IMR-90 (cell line): Measurements from ENCODE around the gene TICAM2. TPM values are rescaled to one million over a fixed set of nuclear protein-coding genes. Genes with fewer than 3 reads are reported as not detected.

ENCODE experiments used
- ATAC-seq: fragments of 200-7000 bp; cut with Tn5 transposase; 2 replicates; pipeline ENCODE4 v1.9.1; 2020; ENCODE audit warnings: low read depth, mild to moderate bottlenecking, moderate library complexity
- BruUV-seq: library from RNA; stranded (reverse); fragments of 400-500 nt; replicated peaks from 2 replicates; lab custom pipeline; 2021; lab: Mats Ljungman, UMichigan
- CTCF ChIA-PET: fragments of 300-600 bp; formaldehyde crosslinking; extraction: SDS; loops from one replicate; lab custom pipeline; 2021; ENCODE audit warnings: antibody characterized with exemption; lab: Yijun Ruan, JAX
- POLR2A ChIA-PET: fragments of 300-600 bp; sonication (Branson Sonifier 250); formaldehyde crosslinking; loops from one replicate; lab custom pipeline; 2022; ENCODE audit warnings: antibody characterized with exemption; ENCODE audit not compliant: unreplicated experiment; lab: Charles Lee
- DNase-seq: peaks from one replicate; pipeline ENCODE4 v3.0.0; 2013
- H2AFZ ChIP-seq: replicated peaks from 2 replicates; pipeline ENCODE3; 2013; ENCODE audit warnings: low read length, mild to moderate bottlenecking; ENCODE audit not compliant: poor library complexity
- H2AK5ac ChIP-seq: 2 replicates; pipeline ENCODE4 v1.6.1; 2013; ENCODE audit warnings: low read depth, low read length, inconsistent platforms
- H2AK9ac ChIP-seq: replicated peaks from 2 replicates; pipeline ENCODE3; 2013; ENCODE audit warnings: mild to moderate bottlenecking, low read depth, low read length, moderate library complexity; ENCODE audit not compliant: poor library complexity
- H2BK120ac ChIP-seq: 2 replicates; pipeline ENCODE4 v1.6.1; 2013; ENCODE audit warnings: low read depth, low read length, inconsistent platforms
- H2BK15ac ChIP-seq: 3 replicates; pipeline ENCODE4 v1.6.1; 2013; ENCODE audit warnings: low read depth, low read length, inconsistent platforms
- H2BK20ac ChIP-seq: 2 replicates; pipeline ENCODE4 v1.6.1; 2013; ENCODE audit warnings: low read depth, mild to moderate bottlenecking, inconsistent platforms, low read length, moderate library complexity
- H2BK5ac ChIP-seq: 2 replicates; pipeline ENCODE4 v1.6.1; 2013; ENCODE audit warnings: mild to moderate bottlenecking, low read depth, low read length, inconsistent platforms; ENCODE audit not compliant: poor library complexity, severe bottlenecking
- H3K14ac ChIP-seq: replicated peaks from 2 replicates; pipeline ENCODE4 v1.6.1; 2013; ENCODE audit warnings: low read depth, low read length, inconsistent platforms
- H3K18ac ChIP-seq: 2 replicates; pipeline ENCODE4 v1.6.1; 2013; ENCODE audit warnings: low read depth, low read length, control low read depth
- H3K23ac ChIP-seq: 2 replicates; pipeline ENCODE4 v1.6.1; 2013; ENCODE audit warnings: low read depth, low read length, inconsistent platforms
- H3K27ac ChIP-seq: 2 replicates; pipeline ENCODE4 v1.5.1; 2013; ENCODE audit warnings: mild to moderate bottlenecking, control low read depth, low read length; ENCODE audit not compliant: insufficient read depth
- H3K27me3 ChIP-seq: 2 replicates; pipeline ENCODE4 v1.6.1; 2013; ENCODE audit warnings: low read length; ENCODE audit not compliant: control insufficient read depth, insufficient read depth
- H3K36me3 ChIP-seq: 2 replicates; pipeline ENCODE4 v1.6.1; 2013; ENCODE audit warnings: low read length, mixed read lengths; ENCODE audit not compliant: control insufficient read depth, insufficient read depth
- H3K4ac ChIP-seq: 2 replicates; pipeline ENCODE4 v1.6.1; 2013; ENCODE audit warnings: low read depth, low read length, inconsistent platforms
- H3K4me1 ChIP-seq: 2 replicates; pipeline ENCODE4 v1.6.1; 2013; ENCODE audit warnings: low read length, mixed read lengths; ENCODE audit not compliant: control insufficient read depth, insufficient read depth
- H3K4me2 ChIP-seq: 2 replicates; pipeline ENCODE4 v1.6.1; 2013; ENCODE audit warnings: low read depth, mild to moderate bottlenecking, control low read depth, low read length, moderate library complexity
- H3K4me3 ChIP-seq: 2 replicates; pipeline ENCODE4 v1.5.1; 2013; ENCODE audit warnings: low read depth, mild to moderate bottlenecking, control low read depth, low read length, moderate library complexity; ENCODE audit not compliant: insufficient read depth
- H3K56ac ChIP-seq: 2 replicates; pipeline ENCODE4 v1.6.1; 2013; ENCODE audit warnings: low read length, inconsistent platforms; ENCODE audit not compliant: insufficient read depth; ENCODE audit errors: extremely low read depth
- H3K79me1 ChIP-seq, 2 experiments: 2 replicates each; pipeline ENCODE4 v1.6.1; 2013; ENCODE audit warnings: low read length in 2 of 2, inconsistent platforms in 1 of 2, low read depth in 1 of 2
- H3K9ac ChIP-seq: 2 replicates; pipeline ENCODE4 v1.6.1; 2013; ENCODE audit warnings: low read depth, low read length, control low read depth
- H3K9me1 ChIP-seq: 2 replicates; pipeline ENCODE4 v1.6.1; 2013; ENCODE audit warnings: low read length, inconsistent platforms; ENCODE audit not compliant: insufficient read depth
- H3K9me3 ChIP-seq: 2 replicates; pipeline ENCODE4 v1.6.1; 2013; ENCODE audit warnings: low read length; ENCODE audit not compliant: control insufficient read depth, insufficient read depth
- H4K20me1 ChIP-seq: 2 replicates; pipeline ENCODE4 v1.6.1; 2013; ENCODE audit warnings: low read length, inconsistent platforms; ENCODE audit not compliant: insufficient read depth
- H4K5ac ChIP-seq: 2 replicates; pipeline ENCODE4 v1.6.1; 2013; ENCODE audit warnings: mild to moderate bottlenecking, low read depth, low read length, control low read depth
- H4K8ac ChIP-seq, 2 experiments: 2 replicates each; pipeline ENCODE4 v1.6.1; 2013; ENCODE audit warnings: low read depth in 2 of 2, low read length in 2 of 2, control low read depth in 1 of 2, inconsistent platforms in 1 of 2
- H4K91ac ChIP-seq: 2 replicates; pipeline ENCODE4 v1.6.1; 2013; ENCODE audit warnings: low read depth, low read length, inconsistent platforms; ENCODE audit not compliant: insufficient read depth
- CHD1 ChIP-seq: IDR thresholded peaks from 2 replicates; pipeline ENCODE4 v1.6.1; 2012; ENCODE audit warnings: low read depth, low read length, improper control_type of control experiment
- FOS ChIP-seq: fragments of 150-350 bp; IDR thresholded peaks from 2 replicates; pipeline ENCODE4 v1.6.1; 2016; ENCODE audit warnings: low read depth, low read length
- MXI1 ChIP-seq: IDR thresholded peaks from 2 replicates; pipeline ENCODE4 v1.6.1; 2012; ENCODE audit warnings: low read depth, mild to moderate bottlenecking, low read length, moderate library complexity, borderline replicate concordance
- WGBS, 2 experiments: methylation state at CpG; one replicate each; pipeline versions ENCODE4 v1.1.5 to v1.1.7; 2013; ENCODE audit warnings: missing lambda C conversion rate in 2 of 2; ENCODE audit not compliant: insufficient read length in 1 of 2; ENCODE audit errors: extremely low coverage in 2 of 2; 5-methylcytosine and 5-hydroxymethylcytosine counted together
- dilution Hi-C: fragments of 300-500 bp; cut with HindIII; formaldehyde crosslinking; loops from one replicate; pipeline ENCODE4 v1.14.3; 2018; ENCODE audit warnings: low sequenced_read_pairs; ENCODE audit not compliant: unreplicated experiment
- in situ Hi-C: fragments of 300-500 bp; cut with MboI; formaldehyde crosslinking; loops from 3 replicates; pipeline ENCODE4 v1.14.3; 2019; ENCODE audit warnings: low sequenced_read_pairs, inconsistent platforms, mixed read lengths
- intact Hi-C: fragments of 100-400 bp; cut with micrococcal nuclease; formaldehyde crosslinking; loops from 2 replicates; pipeline ENCODE4 v1.10.0; 2022
- polyA plus RNA-seq, 3 experiments: library from polyadenylated mRNA; depleted of rRNA; stranded (reverse); fragments of >200 nt; gene quantifications; 2 replicates each; pipeline ENCODE4 v1.2.3, GENCODE V29; 2012; ENCODE audit warnings: low replicate concordance in 1 of 3
- total RNA-seq: library from RNA; depleted of rRNA; stranded (reverse); fragments of >200 nt; gene quantifications from 2 replicates; pipeline ENCODE4 v1.2.3, GENCODE V29; 2012

TICAM2 gene
- total and polyA plus RNA-seq, 2 of the 4 experiments (the other 2 are of a cell fraction), result 2.9 to 4.3 TPM

DNA sequence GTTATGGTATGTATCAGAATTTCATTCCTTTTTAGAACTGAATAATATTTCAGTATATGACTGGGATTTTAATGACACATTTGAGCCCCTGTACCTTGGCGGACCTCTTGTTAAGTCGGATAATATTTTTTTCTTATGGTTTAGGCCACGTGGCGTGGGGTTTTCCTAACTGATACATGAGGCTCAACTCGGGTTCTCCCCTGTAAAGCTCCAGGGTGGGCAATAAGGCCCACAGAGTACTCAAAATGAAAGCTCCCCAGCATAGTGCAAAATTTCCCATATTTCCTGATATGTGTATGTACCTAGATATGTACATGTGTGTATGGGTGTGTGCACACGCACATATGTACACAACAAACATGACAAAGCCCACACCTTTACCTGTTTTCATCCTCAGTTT lies 24.5 kb downstream of the TICAM2 start:
- no peak overlapping the region for H3K56ac ChIP-seq
- H3K9me1 ChIP-seq, result peaks cover 5% of the 10 kb centered on the region; the same call in 1 of the 2 replicates
- no peak overlapping the region for H3K4me2 ChIP-seq
- TF ChIP-seq CHD1 (no peak), MXI1 (no peak), FOS (no peak)
- no peak overlapping the region for H2BK20ac ChIP-seq
- H4K20me1 ChIP-seq, result no peaks in the 10 kb centered on the region
- H2BK5ac ChIP-seq, result no peak overlapping the region
- H3K23ac ChIP-seq, result no peak overlapping the region
- H3K4me3 ChIP-seq, result no peak overlapping the region
- H3K14ac ChIP-seq, result no peak overlapping the region
- no peak overlapping the region for H3K18ac ChIP-seq
- H3K36me3 ChIP-seq, result 0 out of 2 replicates have a peak, but pooled peaks cover 2% of the 10 kb centered on the region
- peaks cover 3% of the 10 kb centered on the region; the same call in 1 of the 2 replicates for H3K9me3 ChIP-seq
- no TSS peak for BruUV-seq
- H4K8ac ChIP-seq, result no peak overlapping the region
- dilution Hi-C loops, result no loop called here
- no peak overlapping the region for H3K4ac ChIP-seq
- CTCF ChIA-PET, result interaction anchor here (0.6 to 0.9 kb wide), 2 partner anchors 31 to 268 kb away, joined by 3 to 4 read pairs; no protein-coding TSS in a partner anchor
- peaks cover 14 to 37% of the 10 kb centered on the region in 2 experiments; a peak in 3 of 4 replicates for H3K79me1 ChIP-seq
- H2AFZ ChIP-seq, result no peak overlapping the region
- ATAC-seq, result no peak
- in situ Hi-C loops, result no loop called here
- 100% methylated on average over 1 of the region's 6 CpGs; no CpG with 5 or more reads in 1 of the 2 experiments for WGBS, 2 experiments
- no peak overlapping the region for H2AK5ac ChIP-seq
- H3K27ac ChIP-seq, result no peak overlapping the region
- no peaks in the 10 kb centered on the region for H3K27me3 ChIP-seq
- H3K4me1 ChIP-seq, result peaks cover 5% of the 10 kb centered on the region; the same call in 1 of the 2 replicates
- no peak overlapping the region for H2AK9ac ChIP-seq
- no peak overlapping the region for H2BK120ac ChIP-seq
- H3K9ac ChIP-seq, result no peak overlapping the region
- POLR2A ChIA-PET, result no interaction called here
- no peak overlapping the region for H2BK15ac ChIP-seq
- H4K91ac ChIP-seq, result no peak overlapping the region
- DNase-seq, result no peak
- H4K5ac ChIP-seq, result no peak overlapping the region
- intact Hi-C loops, result no loop called here
